ENCODE measurements around the gene ANKRD34B. TPM values are rescaled to one million over a fixed set of nuclear protein-coding genes. Genes with fewer than 3 reads are reported as not detected.

The ANKRD34B gene
- total and polyA plus RNA-seq, 7 donors = 0.01 to 0.08 TPM; not detected in 5

- TF ChIP-seq, protein P1, sequence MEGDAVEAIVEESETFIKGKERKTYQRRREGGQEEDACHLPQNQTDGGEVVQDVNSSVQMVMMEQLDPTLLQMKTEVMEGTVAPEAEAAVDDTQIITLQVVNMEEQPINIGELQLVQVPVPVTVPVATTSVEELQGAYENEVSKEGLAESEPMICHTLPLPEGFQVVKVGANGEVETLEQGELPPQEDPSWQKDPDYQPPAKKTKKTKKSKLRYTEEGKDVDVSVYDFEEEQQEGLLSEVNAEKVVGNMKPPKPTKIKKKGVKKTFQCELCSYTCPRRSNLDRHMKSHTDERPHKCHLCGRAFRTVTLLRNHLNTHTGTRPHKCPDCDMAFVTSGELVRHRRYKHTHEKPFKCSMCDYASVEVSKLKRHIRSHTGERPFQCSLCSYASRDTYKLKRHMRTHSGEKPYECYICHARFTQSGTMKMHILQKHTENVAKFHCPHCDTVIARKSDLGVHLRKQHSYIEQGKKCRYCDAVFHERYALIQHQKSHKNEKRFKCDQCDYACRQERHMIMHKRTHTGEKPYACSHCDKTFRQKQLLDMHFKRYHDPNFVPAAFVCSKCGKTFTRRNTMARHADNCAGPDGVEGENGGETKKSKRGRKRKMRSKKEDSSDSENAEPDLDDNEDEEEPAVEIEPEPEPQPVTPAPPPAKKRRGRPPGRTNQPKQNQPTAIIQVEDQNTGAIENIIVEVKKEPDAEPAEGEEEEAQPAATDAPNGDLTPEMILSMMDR (IDR thresholded peaks at IDR 0.05) = no peak
- ATAC-seq (no peak), DNase-seq (no peak)
- WGBS, 3 donors = 23 to 30% (median 24%) methylated on average over 5 of the region's 5 CpGs
- Histone ChIP-seq H3K27ac (no peak overlapping the region), H3K27me3 (ENCODE audit: insufficient read depth in 3 of 3, low read length in 2 of 3) (peaks cover 2 to 20% (median 4%) of the 10 kb centered on the region in 3 donors), H3K4me3 (no peak overlapping the region), H3K9me3 (no peaks in the 10 kb centered on the region), H3K4me1 (no peaks in the 10 kb centered on the region), H3K36me3 (ENCODE audit: insufficient read depth in 1 of 2, low read depth in 1 of 2) (no peaks in the 10 kb centered on the region)
- intact Hi-C loops (cut with DNase I) = no loop called here
These were observed 7.6 kb upstream of the ANKRD34B start for GRCh38 chr5:80577707-80578106.

- Histone ChIP-seq H3K27ac (no peak overlapping the region), H3K4me1 (no peaks in the 10 kb centered on the region), H3K4me3 (no peak overlapping the region), H3K9me3 (no peaks in the 10 kb centered on the region), H3K27me3 (ENCODE audit: insufficient read depth in 3 of 3, low read length in 2 of 3) (peaks cover 4 to 33% (median 5%) of the 10 kb centered on the region in 3 donors), H3K36me3 (ENCODE audit: insufficient read depth in 1 of 2, low read depth in 1 of 2) (no peaks in the 10 kb centered on the region)
- TF ChIP-seq, protein P1 (IDR thresholded peaks at IDR 0.05) = no peak
- intact Hi-C loops (cut with DNase I) = no loop called here
- ATAC-seq (no peak), DNase-seq (no peak)
- 88 to 90% (median 89%) methylated on average over 5 of the region's 5 CpGs for WGBS, 3 donors
These were observed 6.3 kb upstream of the ANKRD34B start for GRCh38 chr5:80576383-80576782.

- TF ChIP-seq, protein P1 (IDR thresholded peaks at IDR 0.05) = no peak
These were observed 3.0 kb upstream of the ANKRD34B start for GRCh38 chr5:80573062-80573461.

GRCh38 chr5:80569086-80569960 is 757 bp downstream of the ANKRD34B start:
- Histone ChIP-seq H3K36me3 (ENCODE audit: insufficient read depth in 1 of 2, low read depth in 1 of 2) (no peaks in the 10 kb centered on the region), H3K27me3 (ENCODE audit: insufficient read depth in 3 of 3, low read length in 2 of 3) (peaks cover 4 to 55% (median 23%) of the 10 kb centered on the region in 3 donors), H3K4me1 (peaks cover 6% of the 10 kb centered on the region), H3K27ac (no peak overlapping the region), H3K9me3 (no peaks in the 10 kb centered on the region), H3K4me3 (peak overlapping the region; percentile 58)
- ATAC-seq = no peak
- 0 to 1% (median 1%) methylated on average over 46 to 89 of the region's 89 CpGs for WGBS, 3 donors
- DNase-seq = no peak
- TF ChIP-seq, protein P1 (IDR thresholded peaks at IDR 0.05) = no peak
- intact Hi-C loops (cut with DNase I) = no loop called here

More at GRCh38 chr5:80573062-80573461, 3.0 kb upstream of the ANKRD34B start:
- H3K4me3 ChIP-seq = no peak overlapping the region
- peaks cover 4 to 64% (median 23%) of the 10 kb centered on the region in 3 donors for H3K27me3 ChIP-seq (ENCODE audit: insufficient read depth in 3 of 3, low read length in 2 of 3)
- 74 to 81% (median 76%) methylated on average over 3 of the region's 3 CpGs for WGBS, 3 donors
- no peak overlapping the region for H3K27ac ChIP-seq
- H3K36me3 ChIP-seq (ENCODE audit: insufficient read depth in 1 of 2, low read depth in 1 of 2) = no peaks in the 10 kb centered on the region
- H3K9me3 ChIP-seq = no peaks in the 10 kb centered on the region
- no peak for DNase-seq
- H3K4me1 ChIP-seq = peaks cover 6% of the 10 kb centered on the region
- no peak for ATAC-seq
- intact Hi-C loops (cut with DNase I) = no loop called here

Measured in psoas muscle (tissue), 8 donors.